ENCODE results near the gene FXYD3. TPM values are rescaled to one million over a fixed set of nuclear protein-coding genes. Genes with fewer than 3 reads are reported as not detected.

Gene FXYD3
- polyA plus RNA-seq, 1 donor (not counting 4 experiments of a cell fraction or from before 2014, with no cell fraction given): 851 TPM

GRCh38 chr19:35123573-35123972 lies 8.0 kb downstream of the FXYD3 start:
- Histone ChIP-seq H3K4me1 (ENCODE audit: control insufficient read depth, extremely low read depth, insufficient read depth, low read length) (peaks cover 81% of the 10 kb centered on the region), H3K4me3 (ENCODE audit: control insufficient read depth in 2 of 3, extremely low read depth in 1 of 3, insufficient read depth in 2 of 3, low read depth in 1 of 3, low read length in 3 of 3) (peak overlapping the region in 1 of 3 experiments; percentile 24), H3K79me2 (ENCODE audit: control insufficient read depth, insufficient read depth, low read length) (peaks cover 12% of the 10 kb centered on the region), H3K9me3 (ENCODE audit: control insufficient read depth, low read depth, low read length) (no peaks in the 10 kb centered on the region), H3K9ac (ENCODE audit: control insufficient read depth, extremely low read depth, insufficient read depth, low read length) (peak overlapping the region; percentile 69), H3K9me1 (ENCODE audit: control insufficient read depth, extremely low read depth, insufficient read depth, low read length) (no peaks in the 10 kb centered on the region), H3K27me3 (ENCODE audit: control insufficient read depth, extremely low read depth, insufficient read depth, low read length) (no peaks in the 10 kb centered on the region), H4K20me1 (ENCODE audit: control insufficient read depth, extremely low read depth, insufficient read depth, low read length) (no peaks in the 10 kb centered on the region), H3K4me2 (ENCODE audit: control insufficient read depth, extremely low read depth, insufficient read depth, low read depth, low read length) (peak overlapping the region; percentile 76), H2AFZ (ENCODE audit: control insufficient read depth, low read length) (no peak overlapping the region), H3K36me3 (ENCODE audit: control insufficient read depth in 2 of 2, extremely low read depth in 1 of 2, insufficient read depth in 2 of 2, low read length in 2 of 2) (peaks cover 7 to 19% of the 10 kb centered on the region in 2 experiments), H3K27ac (ENCODE audit: control insufficient read depth, insufficient read depth, low read length) (peak overlapping the region; percentile 83)
- TF ChIP-seq EZH2 (IDR thresholded peaks at IDR 0.05; ENCODE audit: low read length) (no peak), CTCF (optimal IDR thresholded peaks at IDR 0.05 in 1 of 3, IDR thresholded peaks at IDR 0.05 in 1 of 3, conservative IDR thresholded peaks at IDR 0.05 in 1 of 3; ENCODE audit: extremely low read depth in 1 of 3, insufficient read depth in 2 of 3, low read length in 3 of 3) (no peak)
- dilution Hi-C loops (cut with MboI; ENCODE audit: extremely low pct_ligation_motif_present, low sequenced_read_pairs): no loop called here
- no peak for DNase-seq (ENCODE audit: low read depth, low spot score)
- FAIRE-seq: peak; percentile 87

GRCh38 chr19:35124098-35125060 lies 8.8 kb downstream of the FXYD3 start:
- dilution Hi-C loops (cut with MboI; ENCODE audit: extremely low pct_ligation_motif_present, low sequenced_read_pairs): no loop called here
- peak overlapping the region; percentile 83 for H3K27ac ChIP-seq (ENCODE audit: control insufficient read depth, insufficient read depth, low read length)
- DNase-seq (ENCODE audit: low read depth, low spot score) (peak; percentile 75), FAIRE-seq (peak; percentile 68)
- no peaks in the 10 kb centered on the region for H3K9me1 ChIP-seq (ENCODE audit: control insufficient read depth, extremely low read depth, insufficient read depth, low read length)
- H3K4me1 ChIP-seq (ENCODE audit: control insufficient read depth, extremely low read depth, insufficient read depth, low read length): peaks cover 73% of the 10 kb centered on the region
- H4K20me1 ChIP-seq (ENCODE audit: control insufficient read depth, extremely low read depth, insufficient read depth, low read length): no peaks in the 10 kb centered on the region
- H2AFZ ChIP-seq (ENCODE audit: control insufficient read depth, low read length): peak overlapping the region; percentile 77
- peaks cover 4% of the 10 kb centered on the region for H3K79me2 ChIP-seq (ENCODE audit: control insufficient read depth, insufficient read depth, low read length)
- peak overlapping the region; percentile 8 to 60 (median 36) for H3K4me3 ChIP-seq (ENCODE audit: control insufficient read depth in 2 of 3, extremely low read depth in 1 of 3, insufficient read depth in 2 of 3, low read depth in 1 of 3, low read length in 3 of 3)
- TF ChIP-seq CTCF (optimal IDR thresholded peaks at IDR 0.05 in 1 of 3, IDR thresholded peaks at IDR 0.05 in 1 of 3, conservative IDR thresholded peaks at IDR 0.05 in 1 of 3; ENCODE audit: extremely low read depth in 1 of 3, insufficient read depth in 2 of 3, low read length in 3 of 3) (no peak), EZH2 (IDR thresholded peaks at IDR 0.05; ENCODE audit: low read length) (no peak)
- no peaks in the 10 kb centered on the region for H3K9me3 ChIP-seq (ENCODE audit: control insufficient read depth, low read depth, low read length)
- peak overlapping the region; percentile 69 for H3K9ac ChIP-seq (ENCODE audit: control insufficient read depth, extremely low read depth, insufficient read depth, low read length)
- peaks cover 7 to 17% of the 10 kb centered on the region in 2 experiments for H3K36me3 ChIP-seq (ENCODE audit: control insufficient read depth in 2 of 2, extremely low read depth in 1 of 2, insufficient read depth in 2 of 2, low read length in 2 of 2)
- no peaks in the 10 kb centered on the region for H3K27me3 ChIP-seq (ENCODE audit: control insufficient read depth, extremely low read depth, insufficient read depth, low read length)
- H3K4me2 ChIP-seq (ENCODE audit: control insufficient read depth, extremely low read depth, insufficient read depth, low read depth, low read length): peak overlapping the region; percentile 76

Data from keratinocyte (primary cell).